Measurements from ENCODE around the gene MAP3K12.
"Not testable (repeated sequence)": the region's sequence is repeated elsewhere in the genome, so short reads cannot be mapped to it uniquely, and the experiment has no call there.

MAP3K12 gene, protein sequence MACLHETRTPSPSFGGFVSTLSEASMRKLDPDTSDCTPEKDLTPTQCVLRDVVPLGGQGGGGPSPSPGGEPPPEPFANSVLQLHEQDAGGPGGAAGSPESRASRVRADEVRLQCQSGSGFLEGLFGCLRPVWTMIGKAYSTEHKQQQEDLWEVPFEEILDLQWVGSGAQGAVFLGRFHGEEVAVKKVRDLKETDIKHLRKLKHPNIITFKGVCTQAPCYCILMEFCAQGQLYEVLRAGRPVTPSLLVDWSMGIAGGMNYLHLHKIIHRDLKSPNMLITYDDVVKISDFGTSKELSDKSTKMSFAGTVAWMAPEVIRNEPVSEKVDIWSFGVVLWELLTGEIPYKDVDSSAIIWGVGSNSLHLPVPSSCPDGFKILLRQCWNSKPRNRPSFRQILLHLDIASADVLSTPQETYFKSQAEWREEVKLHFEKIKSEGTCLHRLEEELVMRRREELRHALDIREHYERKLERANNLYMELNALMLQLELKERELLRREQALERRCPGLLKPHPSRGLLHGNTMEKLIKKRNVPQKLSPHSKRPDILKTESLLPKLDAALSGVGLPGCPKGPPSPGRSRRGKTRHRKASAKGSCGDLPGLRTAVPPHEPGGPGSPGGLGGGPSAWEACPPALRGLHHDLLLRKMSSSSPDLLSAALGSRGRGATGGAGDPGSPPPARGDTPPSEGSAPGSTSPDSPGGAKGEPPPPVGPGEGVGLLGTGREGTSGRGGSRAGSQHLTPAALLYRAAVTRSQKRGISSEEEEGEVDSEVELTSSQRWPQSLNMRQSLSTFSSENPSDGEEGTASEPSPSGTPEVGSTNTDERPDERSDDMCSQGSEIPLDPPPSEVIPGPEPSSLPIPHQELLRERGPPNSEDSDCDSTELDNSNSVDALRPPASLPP

DNA sequence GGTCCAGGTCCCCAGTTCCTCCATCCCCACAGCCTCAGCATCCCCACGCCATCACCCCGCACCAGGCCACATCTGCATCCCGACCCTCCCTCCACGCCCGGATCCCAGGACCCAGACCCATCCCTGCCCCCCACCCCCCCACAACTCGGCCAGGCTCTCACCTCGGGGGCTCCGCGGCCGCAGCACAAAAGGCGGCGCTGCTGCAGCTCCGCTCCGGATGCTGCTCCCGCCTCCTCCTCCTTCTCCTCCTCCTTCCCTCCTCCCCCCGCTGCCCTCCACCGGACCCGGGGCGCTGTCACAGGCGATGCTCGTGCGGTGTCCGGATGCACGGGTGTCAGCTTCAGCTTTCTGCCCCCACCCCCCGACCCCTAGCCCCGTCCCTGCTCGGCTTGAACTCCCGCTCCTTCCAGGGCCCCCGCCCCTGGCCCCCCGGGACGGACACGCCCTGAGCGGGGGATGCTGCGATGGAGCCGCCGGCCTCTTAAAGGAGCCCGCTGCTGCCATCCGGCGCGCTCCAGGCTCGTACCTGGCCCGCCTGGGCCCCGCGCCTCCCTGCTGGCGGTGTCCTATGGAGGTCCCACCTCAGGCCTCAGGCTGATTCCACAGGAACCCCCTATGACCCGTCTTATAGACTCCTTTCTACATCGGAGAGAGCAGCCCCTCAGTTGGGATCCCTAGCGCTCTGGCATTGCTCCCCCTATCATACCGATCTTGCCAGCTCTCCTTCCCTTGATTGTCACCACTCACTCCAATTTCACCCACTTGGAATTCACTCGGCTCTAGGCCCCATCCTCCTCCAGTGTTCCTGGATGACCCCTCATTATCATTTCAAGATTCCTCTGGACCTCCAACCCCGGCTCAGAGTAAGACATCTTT lies at the start of gene MAP3K12:
Gene MAP3K12, minus strand, starts transcription at position 193 of the 876 bp plus-strand sequence. CDS start 12,067 bp downstream, outside the sequence.
- DNase-seq (ENCODE audit: low read depth), result no peak

DNA sequence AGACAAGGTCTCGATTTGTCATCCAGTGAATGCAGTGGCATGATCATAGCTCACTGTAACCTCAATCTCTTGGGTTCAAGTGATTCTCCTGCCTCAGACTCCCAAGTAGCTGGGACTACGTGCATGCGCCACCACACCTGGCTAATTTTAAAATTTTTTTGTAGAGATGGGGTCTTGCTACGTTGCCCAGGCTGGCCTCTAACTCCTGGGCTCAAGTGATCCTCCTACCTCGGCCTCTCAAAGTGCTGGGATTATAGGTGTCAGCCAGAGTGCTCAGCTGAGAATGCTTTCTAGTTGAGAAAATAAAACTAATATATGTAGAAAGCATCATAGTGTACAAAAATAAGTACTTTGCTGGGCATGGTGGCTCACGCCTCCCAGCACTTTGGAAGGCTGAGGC lies 49.1 kb upstream of the MAP3K12 start:
- DNase-seq (ENCODE audit: low read depth), result not testable (repeated sequence)

DNA sequence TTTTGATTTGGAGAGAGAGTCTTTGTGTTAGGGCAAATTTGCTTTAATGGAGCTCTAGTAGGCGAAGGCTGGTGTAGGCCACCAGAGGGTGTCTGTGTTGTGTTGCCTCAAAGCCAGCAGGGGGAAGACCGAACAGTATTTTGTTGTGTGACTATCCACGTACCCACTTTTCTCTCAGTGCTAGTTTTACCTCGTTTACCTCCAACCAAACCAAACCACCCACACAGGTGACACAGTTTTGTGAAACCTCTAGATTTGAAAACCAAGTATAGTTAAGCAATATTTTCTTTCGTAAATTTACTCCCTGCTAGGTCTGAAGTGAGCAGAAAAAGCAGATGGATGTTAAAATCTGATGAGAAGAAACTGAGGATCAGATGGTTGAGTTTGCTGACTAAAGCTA lies 44.3 kb upstream of the MAP3K12 start:
- no peak for DNase-seq (ENCODE audit: low read depth)

DNA sequence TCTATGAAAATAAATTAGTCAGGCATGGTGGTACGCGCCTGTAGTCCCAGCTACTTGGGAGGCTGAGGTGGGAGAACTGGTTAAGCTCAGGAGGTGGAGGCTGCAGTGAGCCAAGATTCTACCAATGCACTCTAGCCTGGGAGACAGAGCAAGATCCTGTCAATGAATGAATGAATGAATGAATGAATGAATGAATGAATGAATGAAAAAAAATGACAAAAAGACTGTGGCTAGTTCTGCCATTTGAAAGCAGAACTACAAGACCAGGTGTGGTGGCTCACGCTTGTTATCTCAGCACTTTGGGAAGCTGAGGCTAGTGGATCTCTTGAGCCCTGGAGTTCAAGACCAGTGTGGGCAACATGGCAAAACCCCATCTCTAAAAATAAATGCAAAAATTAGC lies 40.3 kb upstream of the MAP3K12 start:
- no peak for DNase-seq (ENCODE audit: low read depth)

DNA sequence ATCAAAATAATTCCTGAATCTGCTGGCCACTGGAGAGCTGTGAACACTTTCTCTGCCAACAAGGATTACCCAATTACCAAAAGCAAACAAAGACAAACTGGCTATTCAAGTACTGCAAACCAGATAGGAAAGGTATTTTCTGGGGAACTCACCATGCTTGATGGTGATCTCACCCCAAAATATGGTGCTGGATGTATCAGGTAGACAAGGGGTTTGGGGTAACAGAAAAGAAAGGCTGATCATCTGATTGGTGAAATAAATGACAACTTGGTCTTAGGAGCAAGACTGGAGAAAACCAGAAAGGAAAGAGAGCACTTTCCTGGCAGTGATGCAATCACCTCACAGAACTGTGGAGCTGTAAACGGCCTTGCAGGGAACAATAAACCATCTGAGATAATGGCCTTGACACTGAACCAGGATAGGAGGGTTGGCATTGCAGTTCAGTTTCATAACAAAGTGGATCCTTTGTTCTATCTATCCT lies 39.0 kb upstream of the MAP3K12 start:
- DNase-seq (ENCODE audit: low read depth), result no peak

DNA sequence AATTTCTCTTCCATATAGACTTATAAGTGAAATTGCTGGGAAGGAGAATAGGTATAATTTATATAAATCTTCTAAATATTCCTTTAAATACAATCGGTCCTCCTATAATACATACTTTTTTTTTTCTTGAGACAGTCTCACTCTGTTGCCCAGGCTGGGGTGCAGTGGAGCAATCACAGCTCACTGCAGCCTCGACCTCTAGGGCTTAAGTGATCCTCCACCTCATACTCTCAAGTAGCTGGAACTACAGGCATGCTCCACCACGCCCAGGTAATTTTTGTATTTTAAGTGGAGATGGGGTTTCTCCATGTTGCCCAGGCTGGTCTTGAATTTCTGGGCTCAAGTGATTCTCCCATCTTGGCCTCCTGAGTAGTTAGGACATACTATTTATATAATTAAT lies 37.7 kb upstream of the MAP3K12 start:
- DNase-seq (ENCODE audit: low read depth), result no peak

DNA sequence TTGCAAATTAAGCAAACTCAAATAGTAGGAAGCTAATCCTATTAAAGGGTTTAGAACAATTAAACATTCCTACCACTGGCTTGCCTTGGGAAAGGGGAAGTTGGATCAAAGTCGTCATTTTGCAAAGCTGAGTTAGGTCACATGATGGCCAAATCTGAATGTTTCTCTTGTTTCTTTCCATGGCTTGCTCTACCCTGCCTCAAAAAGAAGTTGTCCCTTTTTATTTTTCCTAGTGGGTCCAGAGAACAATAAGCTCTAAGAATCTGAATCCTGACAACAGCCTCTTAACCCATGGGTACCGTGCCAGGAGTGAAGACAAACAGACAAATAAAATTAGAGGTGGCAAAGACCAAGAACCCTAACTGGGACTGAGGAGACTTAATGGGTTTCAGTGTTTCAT lies 34.2 kb upstream of the MAP3K12 start:
- DNase-seq (ENCODE audit: low read depth), result no peak

DNA sequence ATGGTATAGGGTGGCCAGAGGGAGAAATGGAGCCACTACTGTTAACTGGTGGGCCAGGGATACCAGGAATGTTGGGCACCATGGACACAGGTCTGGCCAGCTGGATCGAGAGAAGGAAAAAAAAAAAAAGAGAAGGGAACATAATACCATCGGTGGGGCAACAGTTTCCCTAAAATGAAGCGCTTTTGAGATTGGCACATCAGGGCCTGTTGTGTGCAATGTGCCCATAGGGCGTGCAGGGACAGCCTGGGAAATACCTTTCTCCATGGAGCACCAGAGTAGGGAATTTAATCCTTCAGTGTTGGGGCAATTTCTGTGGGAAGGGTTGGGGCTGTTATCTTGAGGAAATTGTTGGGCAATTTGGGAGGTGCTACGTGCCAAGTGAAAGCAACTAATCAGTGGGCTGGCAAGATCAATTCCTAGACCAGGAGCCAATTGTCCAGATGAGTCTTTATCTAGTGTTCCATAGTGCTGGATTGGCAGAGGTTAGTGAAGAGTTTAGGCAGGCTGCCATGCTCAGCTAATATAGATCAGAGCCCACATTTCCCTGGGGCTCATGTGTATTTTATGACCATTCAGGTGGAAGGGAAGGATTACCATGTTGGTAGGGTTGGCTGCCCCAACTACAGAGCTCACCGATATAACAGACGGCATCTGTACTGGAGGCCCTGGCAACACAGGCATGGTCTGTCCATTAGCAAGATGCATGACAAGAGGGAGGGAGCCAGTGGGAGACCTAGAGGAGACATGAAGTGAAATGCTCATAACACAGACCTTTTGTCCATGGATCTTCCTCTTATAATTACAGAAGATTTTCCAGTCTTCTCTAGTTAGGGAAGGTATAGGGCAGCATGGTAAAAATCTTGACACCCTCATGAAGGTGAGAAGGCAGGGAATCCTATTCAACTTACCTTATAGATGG lies 33.5 kb upstream of the MAP3K12 start:
- DNase-seq (ENCODE audit: low read depth), result no peak

DNA sequence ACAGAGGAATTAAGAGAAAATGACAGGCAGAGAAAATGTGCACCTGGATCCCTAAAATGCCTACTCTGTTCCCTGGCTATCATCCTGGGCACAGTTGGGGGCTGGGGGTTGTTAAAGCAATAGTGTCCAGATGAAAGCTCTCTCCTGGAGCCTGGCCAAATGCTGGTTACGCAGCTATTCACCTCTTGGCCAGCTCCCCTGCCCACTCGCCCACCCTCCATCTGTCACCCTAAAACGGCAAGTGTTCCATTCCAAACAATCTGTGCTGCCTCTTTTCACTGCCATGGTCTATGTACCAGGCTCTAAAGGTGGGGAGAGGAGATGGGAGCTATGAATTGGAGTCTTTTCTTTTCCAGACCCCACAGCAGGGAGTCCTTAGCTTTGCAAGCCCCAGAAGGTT lies 32.8 kb upstream of the MAP3K12 start:
- DNase-seq (ENCODE audit: low read depth), result no peak

DNA sequence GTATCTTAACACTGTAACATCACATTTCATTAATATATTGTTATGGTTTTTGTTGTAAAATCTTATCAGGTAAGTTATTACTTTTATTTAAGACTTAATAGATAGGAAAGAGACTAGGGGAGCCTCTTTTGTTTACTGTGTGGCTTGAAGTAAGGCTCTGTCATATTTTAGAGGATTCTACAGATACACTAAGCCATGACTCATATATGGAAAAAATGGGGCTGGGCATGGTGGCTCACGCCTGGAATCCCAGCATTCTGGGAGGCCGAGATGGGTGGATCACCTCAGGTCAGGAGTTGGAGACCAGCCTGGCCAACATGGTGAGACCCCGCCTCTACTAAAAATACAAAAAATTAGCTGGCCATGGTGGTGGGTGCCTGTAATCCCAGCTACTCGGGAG lies 31.7 kb upstream of the MAP3K12 start:
- no peak for DNase-seq (ENCODE audit: low read depth)

DNA sequence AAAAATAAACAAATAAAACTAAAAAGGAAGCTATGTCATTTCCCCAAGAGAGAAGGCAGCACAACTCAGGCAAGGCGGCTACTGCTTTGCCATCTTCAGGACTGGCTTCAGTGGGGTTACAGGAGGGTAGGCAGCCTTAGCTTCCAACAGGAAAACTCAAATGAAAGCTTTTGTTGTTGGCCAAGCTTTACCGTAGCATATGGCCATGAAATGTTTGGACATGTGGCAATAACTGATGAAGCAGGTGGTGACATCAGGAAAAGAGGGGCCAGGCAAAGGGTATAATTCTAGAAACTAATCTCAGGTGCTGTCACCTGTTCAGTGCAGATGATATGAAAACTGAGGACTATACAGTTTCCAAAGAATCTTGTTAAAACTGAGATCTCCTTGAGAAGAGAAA lies 30.8 kb upstream of the MAP3K12 start:
- DNase-seq (ENCODE audit: low read depth), result no peak

DNA sequence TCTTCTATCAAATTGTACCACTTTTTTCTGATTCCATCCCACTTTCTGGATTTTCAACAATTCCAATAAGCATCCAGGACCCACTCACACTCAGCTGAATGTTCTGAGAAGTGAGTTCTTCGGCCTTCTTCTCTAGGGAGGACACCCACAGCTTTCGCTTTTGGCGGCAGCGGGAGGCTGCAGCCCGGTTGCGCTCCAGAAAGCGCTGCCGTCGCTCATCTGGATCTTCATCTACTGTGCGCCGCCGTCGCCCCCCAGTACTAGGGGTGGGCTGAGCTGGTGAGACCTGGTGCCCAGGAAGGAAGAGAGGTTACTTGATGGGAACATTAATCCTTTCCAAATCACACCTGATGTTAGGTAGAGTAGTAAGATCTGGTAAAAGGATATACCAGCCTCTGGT lies 25.2 kb upstream of the MAP3K12 start:
- DNase-seq (ENCODE audit: low read depth), result no peak

DNA sequence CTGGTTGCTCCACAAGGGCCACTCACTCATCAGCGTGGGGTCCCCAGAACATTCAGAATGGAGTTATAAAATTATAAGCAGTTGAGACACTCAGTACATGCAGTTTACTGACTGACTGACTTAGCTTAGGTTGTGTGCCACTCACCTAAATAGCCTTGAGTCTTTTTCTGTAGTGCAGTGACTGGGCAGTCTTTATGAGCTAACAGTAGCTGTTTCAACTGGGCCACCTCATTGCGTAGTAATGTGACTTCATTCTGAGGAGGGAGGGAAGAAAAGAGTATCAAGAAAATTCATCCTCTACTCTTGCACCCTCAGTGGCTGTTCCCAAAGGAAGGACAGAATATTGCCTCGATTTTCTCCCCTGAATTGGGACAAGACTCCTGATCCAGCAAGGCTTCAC lies 23.9 kb upstream of the MAP3K12 start:
- no peak for DNase-seq (ENCODE audit: low read depth)

DNA sequence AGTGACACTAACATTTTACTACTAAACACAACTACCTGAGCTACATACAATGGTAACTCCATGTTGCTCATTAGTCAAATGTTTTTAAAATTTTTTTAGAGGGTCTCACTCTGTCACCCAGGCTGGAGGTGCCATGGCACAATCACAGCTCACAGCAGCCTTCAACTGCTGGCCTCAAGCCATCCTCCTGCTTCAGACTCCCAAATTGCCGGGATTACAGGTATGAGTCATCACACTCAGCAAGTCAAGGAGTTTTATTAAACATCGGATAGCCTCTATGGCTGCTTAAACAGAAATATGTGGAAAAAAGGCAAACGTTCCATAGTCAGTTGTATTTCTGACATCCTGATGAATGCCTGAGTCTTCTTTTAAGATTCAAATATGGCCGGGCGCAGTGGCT lies 19.1 kb upstream of the MAP3K12 start:
- DNase-seq (ENCODE audit: low read depth), result no peak

DNA sequence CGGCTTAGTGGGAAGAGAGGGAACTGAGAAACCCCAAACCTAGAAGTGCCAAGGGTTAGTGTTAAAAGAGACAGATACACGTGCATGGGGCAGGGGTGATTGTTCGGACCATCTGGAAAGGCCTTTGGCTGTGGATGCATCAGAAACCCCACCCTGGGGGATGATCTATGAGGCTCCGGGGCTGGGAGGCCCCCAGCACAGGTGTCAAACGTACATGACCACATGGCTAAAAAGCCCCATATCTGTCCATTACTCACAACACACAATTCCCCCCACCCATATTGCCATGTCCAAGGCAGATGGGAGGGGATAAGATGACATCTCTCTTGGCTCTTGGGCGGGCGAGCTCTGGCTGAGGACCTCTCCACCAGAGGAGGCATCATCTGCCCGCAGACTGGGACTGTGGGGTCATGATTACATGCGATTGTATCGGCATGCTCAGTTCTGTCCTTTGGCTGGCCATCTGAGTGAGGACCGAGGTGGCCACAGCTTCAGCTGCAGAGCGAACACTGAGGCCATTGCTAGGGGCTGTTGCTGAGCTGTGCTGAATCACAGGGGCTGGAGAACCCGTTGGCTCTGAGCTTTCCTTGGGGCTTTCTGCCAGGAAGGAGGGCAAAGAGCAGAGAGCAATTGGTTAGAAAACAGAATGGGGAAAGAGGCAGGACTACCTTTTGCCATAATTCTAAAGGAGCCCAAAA lies 17.6 kb upstream of the MAP3K12 start:
- no peak for DNase-seq (ENCODE audit: low read depth)

DNA sequence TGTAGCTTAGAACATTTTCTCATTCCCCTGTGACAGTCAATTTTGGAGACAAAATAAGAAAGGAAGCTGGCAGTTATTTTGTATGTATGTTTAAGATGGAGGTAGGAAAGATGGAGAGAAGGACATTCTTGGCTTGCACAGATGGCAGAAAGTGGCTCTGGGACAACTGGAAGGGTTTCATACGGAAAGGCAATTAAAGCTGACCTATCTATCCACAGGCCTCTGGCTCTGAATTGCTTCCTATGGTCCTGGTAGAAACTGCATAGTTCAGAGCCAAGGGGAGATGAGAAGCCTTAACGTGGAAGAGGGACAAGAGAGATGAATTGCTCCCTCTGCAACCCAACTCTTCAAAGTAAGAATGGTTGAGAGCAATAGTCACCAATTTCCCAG lies 16.0 kb upstream of the MAP3K12 start:
- DNase-seq (ENCODE audit: low read depth), result no peak

DNA sequence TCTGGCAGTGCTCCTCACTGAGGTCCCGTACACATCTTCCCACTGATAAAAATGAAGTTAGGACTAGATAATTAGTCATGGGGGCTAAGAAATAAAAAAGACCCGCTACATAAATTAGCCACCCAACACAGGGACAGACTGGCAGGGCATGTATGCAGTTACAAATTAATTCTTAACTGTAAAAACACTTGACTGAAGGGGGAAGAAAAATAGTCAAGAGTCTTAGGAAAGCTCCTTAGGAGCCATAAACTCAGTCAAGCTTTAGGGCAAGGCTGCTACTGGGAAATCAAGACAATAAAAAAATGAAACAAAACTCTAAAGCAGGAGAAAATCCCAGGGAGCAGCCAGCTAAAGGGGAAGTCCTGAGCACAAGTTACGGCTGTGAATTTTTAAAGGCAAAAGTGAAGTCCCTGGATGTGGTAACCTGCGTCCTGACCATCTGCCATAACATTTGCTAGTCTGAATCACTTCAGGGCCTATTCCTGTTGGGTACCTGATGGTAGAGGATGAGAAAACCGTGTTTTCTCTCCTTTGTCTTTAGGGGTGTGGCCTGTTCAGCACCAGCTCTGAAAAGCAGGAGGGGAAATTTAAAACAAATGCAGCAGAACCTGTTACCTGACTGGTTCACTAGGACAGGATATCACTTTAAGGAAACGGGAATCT lies 15.5 kb upstream of the MAP3K12 start:
- no peak for DNase-seq (ENCODE audit: low read depth)

DNA sequence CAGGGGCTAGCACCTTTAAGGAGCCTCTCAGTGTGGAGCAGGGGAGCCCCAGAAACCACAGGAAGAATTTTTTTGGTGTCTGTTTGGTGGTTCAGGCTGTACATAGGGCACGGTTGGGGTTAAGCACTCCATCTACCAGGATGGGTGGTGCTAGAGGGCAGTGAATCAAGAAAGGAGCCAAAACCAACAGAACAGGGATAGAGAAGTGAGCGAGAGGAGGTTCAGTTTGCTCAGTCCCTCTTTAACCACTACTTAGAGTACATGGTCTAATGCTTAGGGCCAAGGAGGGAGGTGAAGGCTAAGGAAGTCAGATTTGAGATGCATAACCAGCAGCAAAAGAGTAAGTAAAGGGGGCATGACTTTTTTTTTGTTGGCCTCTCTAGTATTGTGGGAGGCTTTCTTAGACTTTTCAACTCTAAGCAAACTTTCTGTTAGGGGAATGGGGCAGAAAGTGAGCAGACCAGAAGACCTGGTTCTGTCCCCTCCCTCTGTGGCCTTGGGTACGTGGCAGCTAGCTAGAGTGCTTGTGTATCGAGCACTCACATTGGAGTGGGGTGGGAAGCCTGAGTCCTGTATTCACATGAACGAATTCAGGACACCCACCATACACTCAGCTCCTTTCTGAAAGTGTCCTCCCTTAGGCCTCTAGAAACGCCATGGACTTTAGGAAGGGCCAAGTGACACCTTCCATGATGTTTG lies 14.6 kb upstream of the MAP3K12 start:
- DNase-seq (ENCODE audit: low read depth), result no peak

DNA sequence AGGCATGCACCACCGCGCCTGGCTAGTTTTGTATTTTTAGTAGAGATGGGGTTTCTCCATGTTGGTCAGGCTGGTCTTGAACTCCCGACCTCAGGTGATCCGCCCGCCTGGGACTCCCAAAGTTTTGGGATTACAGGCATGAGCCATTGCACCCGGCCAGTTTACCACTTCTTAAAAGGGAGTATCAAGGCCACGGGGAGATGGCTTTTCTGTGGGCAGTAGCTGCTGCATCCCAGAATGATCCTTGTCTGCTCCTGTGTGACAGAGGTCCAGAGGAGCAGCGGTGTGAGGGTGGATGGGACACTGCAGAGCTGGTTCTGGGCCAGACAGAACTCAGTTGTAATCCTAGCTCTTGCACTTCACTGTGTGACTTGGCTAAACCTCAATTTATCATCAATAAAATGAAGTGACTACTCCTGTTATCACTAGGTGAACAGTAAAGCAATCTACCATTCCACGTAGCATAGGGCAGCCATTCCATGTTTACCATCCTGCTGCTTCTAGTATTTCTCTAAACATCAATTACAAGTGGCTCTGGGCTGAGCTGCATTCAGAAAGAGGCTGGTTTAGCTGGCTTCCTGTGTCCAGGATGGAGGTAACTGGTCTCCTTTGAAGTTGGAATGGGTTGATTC lies 11.0 kb upstream of the MAP3K12 start:
- no peak for DNase-seq (ENCODE audit: low read depth)

All from HS-27A (cell line).